Right lung (tissue), 10 donors: Measurements from ENCODE around the gene RSRP1. TPM values are rescaled to one million over a fixed set of nuclear protein-coding genes. Genes with fewer than 3 reads are reported as not detected.
"Not testable (repeated sequence)": the region's sequence is repeated elsewhere in the genome, so short reads cannot be mapped to it uniquely, and the experiment has no call there.

ENCODE experiments used
- DNase-seq, 2 donors: peaks; one replicate each; pipeline ENCODE4 v3.0.0-alpha.2; 2013
- long read RNA-seq, 8 donors: transcript quantifications; one replicate each; lab custom pipeline, GENCODE V29; 2026
- polyA plus RNA-seq, 5 donors: library from polyadenylated mRNA; unstranded; fragments of 120-200 nt; gene quantifications; one replicate each; pipeline versions ENCODE4 v1.2.1 to v1.2.3, GENCODE V29; 2013; ENCODE audit warnings: inconsistent platforms in 1 of 5, low replicate concordance in 1 of 5; ENCODE audit not compliant: insufficient read length in 5 of 5, insufficient read depth in 1 of 5

The RSRP1 gene, protein sequence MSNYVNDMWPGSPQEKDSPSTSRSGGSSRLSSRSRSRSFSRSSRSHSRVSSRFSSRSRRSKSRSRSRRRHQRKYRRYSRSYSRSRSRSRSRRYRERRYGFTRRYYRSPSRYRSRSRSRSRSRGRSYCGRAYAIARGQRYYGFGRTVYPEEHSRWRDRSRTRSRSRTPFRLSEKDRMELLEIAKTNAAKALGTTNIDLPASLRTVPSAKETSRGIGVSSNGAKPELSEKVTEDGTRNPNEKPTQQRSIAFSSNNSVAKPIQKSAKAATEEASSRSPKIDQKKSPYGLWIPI
- 100 to 1,000 TPM; 166 to 246 (median 233) TPM for polyA plus RNA-seq
- long read RNA-seq, donor 1, transcript RSRP1-207 (4 exons, 2,941 nt) = major isoform, 11 of 78 reads
- long read RNA-seq, donor 1, transcript RSRP1-201 (5 exons, 1,502 nt) = minor isoform, 6 of 78 reads
- long read RNA-seq, donor 1, transcript RSRP1-202 (3 exons, 1,954 nt) = major isoform, 11 of 78 reads
- long read RNA-seq, donor 1, partial matches to known transcripts = 44 of 78 reads
- long read RNA-seq, donor 1, other reads (novel, unspliced or antisense) = 0 of 78 reads
- long read RNA-seq, donor 2, partial matches to known transcripts = 5 of 17 reads
- long read RNA-seq, donor 2, other reads (novel, unspliced or antisense) = 0 of 17 reads
- long read RNA-seq, donor 3, transcript RSRP1-202 (3 exons, 1,954 nt) = minor isoform, 7 of 66 reads
- long read RNA-seq, donor 3, transcript RSRP1-207 (4 exons, 2,941 nt) = major isoform, 13 of 66 reads
- long read RNA-seq, donor 3, partial matches to known transcripts = 41 of 66 reads
- long read RNA-seq, donor 3, other reads (novel, unspliced or antisense) = 0 of 66 reads
- long read RNA-seq, donor 4, transcript RSRP1-207 (4 exons, 2,941 nt) = minor isoform, 7 of 39 reads
- long read RNA-seq, donor 4, transcript RSRP1-202 (3 exons, 1,954 nt) = major isoform, 9 of 39 reads
- long read RNA-seq, donor 4, transcript RSRP1-201 (5 exons, 1,502 nt) = minor isoform, 5 of 39 reads
- long read RNA-seq, donor 4, partial matches to known transcripts = 16 of 39 reads
- long read RNA-seq, donor 4, other reads (novel, unspliced or antisense) = 0 of 39 reads
- long read RNA-seq, donor 5, transcript RSRP1-207 (4 exons, 2,941 nt) = major isoform, 12 of 76 reads
- long read RNA-seq, donor 5, transcript RSRP1-202 (3 exons, 1,954 nt) = minor isoform, 10 of 76 reads
- long read RNA-seq, donor 5, partial matches to known transcripts = 47 of 76 reads
- long read RNA-seq, donor 5, other reads (novel, unspliced or antisense) = 0 of 76 reads
- long read RNA-seq, donor 6, transcript RSRP1-207 (4 exons, 2,941 nt) = minor isoform, 18 of 86 reads
- long read RNA-seq, donor 6, transcript RSRP1-201 (5 exons, 1,502 nt) = minor isoform, 7 of 86 reads
- long read RNA-seq, donor 6, transcript RSRP1-202 (3 exons, 1,954 nt) = major isoform, 23 of 86 reads
- long read RNA-seq, donor 6, partial matches to known transcripts = 33 of 86 reads
- long read RNA-seq, donor 6, other reads (novel, unspliced or antisense) = 0 of 86 reads
- long read RNA-seq, donor 7, transcript RSRP1-201 (5 exons, 1,502 nt) = minor isoform, 5 of 36 reads
- long read RNA-seq, donor 7, transcript RSRP1-202 (3 exons, 1,954 nt) = minor isoform, 8 of 36 reads
- long read RNA-seq, donor 7, transcript RSRP1-207 (4 exons, 2,941 nt) = major isoform, 10 of 36 reads
- long read RNA-seq, donor 7, partial matches to known transcripts = 5 of 36 reads
- long read RNA-seq, donor 7, other reads (novel, unspliced or antisense) = 6 of 36 reads
- long read RNA-seq, donor 8, transcript RSRP1-207 (4 exons, 2,941 nt) = major isoform, 5 of 22 reads
- long read RNA-seq, donor 8, partial matches to known transcripts = 12 of 22 reads
- long read RNA-seq, donor 8, other reads (novel, unspliced or antisense) = 0 of 22 reads

- peak; percentile 98 for DNase-seq
Observed at GRCh38 chr1:25247024-25247828, at the start of gene RSRP1. TSS of gene RSRP1 (minus strand) at chr1:25247454. CDS start at chr1:25246963, 491 bp downstream.

DNA sequence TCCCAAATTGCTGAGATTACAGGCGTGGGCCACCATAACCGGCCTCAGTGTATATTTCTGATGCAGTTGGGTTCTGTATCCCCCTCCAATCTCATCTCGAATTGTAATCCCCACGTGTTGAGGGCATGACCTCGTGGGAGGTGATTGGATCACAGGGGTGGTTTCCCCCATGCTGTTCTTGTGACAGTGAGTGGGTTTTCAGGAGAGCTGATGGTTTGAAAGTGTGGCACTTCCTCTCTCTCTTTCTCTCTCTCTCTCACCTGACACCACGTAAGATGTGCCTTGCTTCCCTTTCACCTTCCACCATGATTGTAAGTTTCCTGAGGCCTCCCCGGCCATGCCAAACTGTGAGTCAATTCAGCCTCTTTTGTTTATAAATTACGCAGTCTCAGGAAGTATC lies 49.2 kb upstream of the RSRP1 start:
- not testable (repeated sequence) for DNase-seq

DNA sequence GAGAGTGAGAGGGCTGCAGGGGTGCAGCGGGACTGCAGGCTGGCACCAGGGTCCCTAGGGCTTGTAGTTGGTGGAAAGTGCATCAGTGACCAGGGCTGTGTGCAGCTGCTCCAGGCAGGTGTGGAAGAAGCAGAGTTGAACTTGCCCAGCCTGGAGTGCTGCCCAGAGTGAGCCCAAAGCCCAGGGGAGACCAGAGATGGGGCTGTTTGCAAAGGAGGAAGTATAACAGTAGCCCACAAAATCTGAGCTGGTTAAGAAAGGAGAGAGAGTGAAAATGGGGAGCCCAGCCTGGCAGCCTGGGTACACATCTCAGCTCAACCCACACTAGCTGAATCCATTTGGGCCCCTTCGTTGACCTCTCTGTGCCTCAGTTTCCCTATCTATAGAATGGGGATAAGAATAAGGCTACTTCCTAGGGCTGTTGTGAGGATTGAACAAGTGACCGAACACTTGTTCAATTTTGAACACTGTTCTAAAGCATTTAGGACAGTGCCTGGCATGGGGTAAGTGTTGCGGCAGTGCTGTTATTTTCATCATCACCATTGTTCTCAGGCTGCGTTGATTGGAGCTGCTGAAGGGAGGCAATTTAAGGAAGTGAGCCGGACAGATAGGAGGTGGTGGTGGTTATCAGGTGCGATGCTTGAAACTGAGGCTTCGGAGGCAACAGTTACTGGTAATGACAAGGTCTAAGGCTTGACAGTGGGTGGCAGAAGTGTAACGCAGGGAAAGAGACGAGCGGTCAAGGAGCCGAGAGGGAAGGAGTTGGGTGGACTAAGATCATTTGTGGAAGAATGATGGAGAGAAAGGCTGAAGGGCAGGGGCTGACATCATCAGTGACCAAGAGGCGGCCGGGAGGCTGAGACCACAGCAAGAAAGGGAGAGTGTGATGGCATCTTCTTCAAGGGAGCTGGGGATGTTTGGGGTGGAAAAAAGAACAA lies 47.9 kb upstream of the RSRP1 start:
- DNase-seq = not testable (repeated sequence)

- DNase-seq = not testable (repeated sequence)
Observed at GRCh38 chr1:25293426-25293825, 46.2 kb upstream of the RSRP1 start.

- not testable (repeated sequence) for DNase-seq
Observed at GRCh38 chr1:25290043-25290442, 42.8 kb upstream of the RSRP1 start.

DNA sequence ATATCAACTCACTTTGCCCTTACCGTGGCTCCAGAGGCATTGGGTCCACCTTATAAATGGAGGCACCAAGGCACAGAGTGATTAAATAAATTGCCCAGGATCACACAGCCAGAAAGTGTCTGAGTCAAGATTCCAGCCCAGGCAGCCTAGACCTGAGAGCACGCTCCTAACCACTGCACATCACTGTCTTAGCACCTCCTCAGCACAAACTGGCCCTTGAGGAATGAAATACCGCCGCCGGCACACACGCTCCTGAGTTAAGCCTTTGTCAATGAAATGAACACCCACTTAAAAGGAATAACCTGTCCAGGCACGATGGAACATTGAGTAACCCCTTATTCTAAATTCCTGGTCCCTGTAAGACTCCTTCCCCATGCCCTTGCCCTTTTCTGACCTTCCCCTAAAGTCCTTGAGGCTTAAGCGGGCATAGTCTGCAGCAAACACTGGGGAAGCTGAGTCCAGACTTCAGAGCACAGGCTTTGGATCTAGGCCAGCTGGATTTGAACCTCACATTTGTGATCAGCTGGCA lies 41.4 kb upstream of the RSRP1 start:
- not testable (repeated sequence) for DNase-seq

DNA sequence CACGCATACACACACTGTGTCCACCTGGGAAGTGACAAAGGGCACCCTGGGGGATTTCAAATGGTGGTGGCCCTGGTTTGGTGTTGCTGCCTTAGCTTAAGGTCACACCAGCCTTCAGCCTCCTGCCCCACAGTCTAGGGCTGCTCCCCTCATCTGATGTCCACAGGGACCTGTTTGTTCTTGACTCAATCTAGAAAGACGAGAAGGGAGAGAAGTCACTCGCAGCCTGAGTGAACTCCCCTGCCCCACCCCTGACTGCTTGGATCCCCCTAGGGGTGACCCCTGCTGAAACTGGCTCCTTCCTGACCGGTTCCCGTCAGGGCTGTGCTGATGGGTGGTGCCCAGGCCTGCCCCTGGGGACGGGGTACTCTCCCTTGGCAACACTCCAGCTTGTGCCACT lies 39.9 kb upstream of the RSRP1 start:
- not testable (repeated sequence) for DNase-seq

GRCh38 chr1:25285862-25286261 lies 38.6 kb upstream of the RSRP1 start:
- DNase-seq = not testable (repeated sequence)

GRCh38 chr1:25279693-25280111 lies 32.4 kb upstream of the RSRP1 start:
- not testable (repeated sequence) for DNase-seq

DNA sequence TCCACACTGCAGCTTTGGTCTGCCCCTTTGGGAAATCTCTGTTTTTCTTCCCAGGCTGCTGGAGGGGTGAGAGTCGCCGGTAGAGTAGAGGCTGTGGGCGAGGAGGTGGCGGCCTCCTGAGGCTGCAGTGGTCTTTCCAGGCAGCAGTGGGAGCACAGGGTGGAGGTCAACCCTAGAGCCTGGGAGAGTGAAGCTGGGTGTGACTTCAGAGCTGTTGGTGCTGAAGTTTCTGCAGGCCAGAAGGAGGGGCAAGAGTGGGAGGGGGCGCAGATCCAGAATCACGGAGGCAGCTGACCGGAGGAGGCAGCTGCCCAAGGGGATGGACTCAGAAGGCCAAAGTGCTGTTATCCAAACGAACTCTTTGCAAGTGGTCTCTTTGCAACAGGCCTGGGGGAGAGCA lies 31.5 kb upstream of the RSRP1 start:
- not testable (repeated sequence) for DNase-seq

DNA sequence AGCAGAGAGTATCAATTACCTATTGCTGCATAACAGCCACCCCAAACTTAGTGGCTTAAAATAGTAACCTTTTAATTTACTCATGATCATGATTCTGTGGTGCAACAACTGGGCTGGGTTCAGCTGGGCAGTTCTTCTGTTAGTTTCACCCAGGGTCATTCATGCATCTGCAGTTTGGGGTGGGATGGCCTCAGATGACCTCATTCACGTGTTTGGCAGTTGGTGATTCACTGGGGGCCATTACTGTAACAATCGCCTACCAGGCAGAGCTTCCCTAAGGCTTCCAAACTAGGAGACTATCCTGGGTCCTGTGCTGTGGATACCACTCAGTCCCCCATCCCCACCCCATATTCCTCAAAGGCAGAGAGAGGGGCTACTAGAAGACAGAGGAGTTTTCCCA lies 31.1 kb upstream of the RSRP1 start:
- DNase-seq = not testable (repeated sequence)

GRCh38 chr1:25277295-25277694 lies 30.0 kb upstream of the RSRP1 start:
- not testable (repeated sequence) for DNase-seq

DNA sequence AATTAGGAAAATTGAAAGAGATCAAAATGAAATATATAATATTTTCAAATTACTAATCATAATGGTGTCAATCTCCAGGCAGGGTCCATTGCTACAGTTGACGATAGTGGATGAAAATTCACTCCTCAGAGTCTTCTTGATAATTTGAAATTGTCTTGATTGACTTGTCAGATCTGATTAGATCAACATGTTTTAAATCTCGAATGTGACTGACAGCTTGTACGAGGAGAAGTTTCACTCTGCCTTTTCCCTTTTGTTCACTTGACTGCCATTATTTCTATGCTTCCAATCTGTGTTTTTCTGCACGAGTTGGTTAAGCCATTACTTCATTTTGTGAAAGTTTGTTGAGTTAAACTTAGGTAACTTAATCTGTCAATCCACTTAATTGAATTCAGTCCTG lies 28.4 kb upstream of the RSRP1 start:
- DNase-seq = not testable (repeated sequence)

DNA sequence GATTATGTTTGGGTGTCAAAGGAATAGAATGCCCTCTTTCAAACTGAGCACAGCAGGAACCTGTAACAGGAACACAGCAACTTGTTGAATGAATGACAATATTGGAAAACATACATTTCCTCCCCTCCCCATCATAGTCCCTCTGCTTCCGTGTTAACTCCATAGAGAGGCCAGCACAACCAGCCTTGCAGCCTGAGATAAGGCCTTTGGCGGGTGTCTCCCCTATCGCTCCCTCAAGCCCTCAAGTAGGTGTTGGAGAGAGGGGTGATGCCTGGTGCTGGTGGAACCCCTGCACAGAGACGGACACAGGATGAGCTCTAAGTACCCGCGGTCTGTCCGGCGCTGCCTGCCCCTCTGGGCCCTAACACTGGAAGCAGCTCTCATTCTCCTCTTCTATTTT lies 25.0 kb upstream of the RSRP1 start, which contains the start of gene RHD:
Gene RHD (plus strand): TSS at position 272 of the 400 bp plus-strand sequence. CDS start 39 bp downstream, at position 311.
- DNase-seq = not testable (repeated sequence)

GRCh38 chr1:25268143-25268760 lies 21.0 kb upstream of the RSRP1 start:
- not testable (repeated sequence) for DNase-seq

DNA sequence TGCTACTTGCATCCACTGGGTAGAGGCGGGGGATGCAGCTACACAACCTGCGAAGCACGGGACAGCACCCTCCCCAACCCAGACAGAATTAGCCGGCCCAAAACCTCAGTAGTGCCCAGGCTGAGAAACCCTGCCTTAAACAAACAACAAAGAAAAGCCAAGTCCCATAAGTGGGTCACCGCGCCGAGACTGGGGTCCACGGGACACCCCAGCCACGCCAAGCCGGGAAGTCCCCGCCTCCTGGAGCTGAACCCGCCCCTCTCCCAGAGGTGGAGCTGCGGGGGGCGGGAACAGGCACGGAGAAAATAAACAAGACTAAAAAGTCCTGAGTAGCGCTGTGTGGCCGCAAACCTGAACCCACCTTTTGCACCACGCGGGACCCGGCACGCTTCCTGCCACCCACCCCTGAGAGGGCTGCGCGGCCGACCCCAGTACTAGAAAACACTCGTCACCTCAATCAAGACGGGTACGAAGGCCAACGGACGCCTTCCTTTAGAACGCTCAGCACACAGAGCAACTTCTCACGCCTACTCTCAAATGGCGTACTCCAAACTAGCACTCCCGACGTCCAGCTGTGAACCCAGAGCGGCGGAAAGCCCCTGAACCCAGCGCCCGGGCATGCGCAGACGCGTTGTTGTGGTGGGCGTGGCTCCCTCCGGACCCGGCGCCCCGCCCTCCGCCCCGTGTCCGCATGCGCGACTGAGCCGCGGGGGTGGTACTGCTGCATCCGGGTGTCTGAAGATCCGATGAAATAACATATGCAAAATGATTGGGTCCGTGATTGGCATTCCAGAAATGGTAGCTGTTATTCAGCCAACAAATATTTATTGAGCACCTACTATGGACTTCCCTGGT lies 20.3 kb upstream of the RSRP1 start:
- peak; percentile 52 to 85 for DNase-seq
